ENCODE data around the gene TRPC4AP. TPM values are rescaled to one million over a fixed set of nuclear protein-coding genes. Genes with fewer than 3 reads are reported as not detected.

Gene TRPC4AP
- total RNA-seq, 2 donors from 2014 or later, result 52.8 to 63.2 TPM

DNA sequence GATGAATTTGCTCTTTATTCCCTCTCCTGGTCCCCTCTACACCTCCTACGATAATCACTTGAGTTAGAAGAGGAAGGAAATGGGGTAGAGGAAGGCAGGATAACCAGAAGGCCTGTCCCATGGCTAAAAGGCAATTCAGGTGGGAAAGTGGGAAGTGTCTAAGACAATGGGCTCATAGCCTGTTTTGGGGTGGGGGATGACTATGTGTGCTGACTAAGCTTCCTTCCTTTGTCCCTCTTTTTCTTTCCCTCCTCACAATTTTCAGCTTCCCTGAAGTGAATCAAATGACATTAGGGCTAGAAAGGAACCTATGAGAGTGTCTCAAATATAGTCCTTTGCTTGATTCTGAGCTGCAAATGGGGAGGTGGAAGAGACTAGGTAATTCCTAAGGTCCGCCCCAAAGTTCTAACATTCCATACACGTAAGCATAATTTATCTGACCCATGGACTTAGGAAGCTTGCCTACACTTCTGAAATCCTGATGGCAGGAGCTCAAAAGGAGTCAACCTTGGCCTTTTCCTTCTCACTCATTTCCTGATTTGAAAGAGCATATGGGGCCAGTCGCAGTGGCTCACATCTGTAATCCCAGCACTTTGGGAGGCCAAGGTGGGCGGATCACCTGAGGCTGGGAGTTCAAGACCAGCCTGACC lies 30.3 kb upstream of the TRPC4AP start:
- TF ChIP-seq, protein P1, sequence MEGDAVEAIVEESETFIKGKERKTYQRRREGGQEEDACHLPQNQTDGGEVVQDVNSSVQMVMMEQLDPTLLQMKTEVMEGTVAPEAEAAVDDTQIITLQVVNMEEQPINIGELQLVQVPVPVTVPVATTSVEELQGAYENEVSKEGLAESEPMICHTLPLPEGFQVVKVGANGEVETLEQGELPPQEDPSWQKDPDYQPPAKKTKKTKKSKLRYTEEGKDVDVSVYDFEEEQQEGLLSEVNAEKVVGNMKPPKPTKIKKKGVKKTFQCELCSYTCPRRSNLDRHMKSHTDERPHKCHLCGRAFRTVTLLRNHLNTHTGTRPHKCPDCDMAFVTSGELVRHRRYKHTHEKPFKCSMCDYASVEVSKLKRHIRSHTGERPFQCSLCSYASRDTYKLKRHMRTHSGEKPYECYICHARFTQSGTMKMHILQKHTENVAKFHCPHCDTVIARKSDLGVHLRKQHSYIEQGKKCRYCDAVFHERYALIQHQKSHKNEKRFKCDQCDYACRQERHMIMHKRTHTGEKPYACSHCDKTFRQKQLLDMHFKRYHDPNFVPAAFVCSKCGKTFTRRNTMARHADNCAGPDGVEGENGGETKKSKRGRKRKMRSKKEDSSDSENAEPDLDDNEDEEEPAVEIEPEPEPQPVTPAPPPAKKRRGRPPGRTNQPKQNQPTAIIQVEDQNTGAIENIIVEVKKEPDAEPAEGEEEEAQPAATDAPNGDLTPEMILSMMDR (IDR thresholded peaks at IDR 0.05), result no peak
- H3K27ac ChIP-seq, result no peak overlapping the region
- no peak overlapping the region for H3K4me3 ChIP-seq
- DNase-seq, result no peak
- H3K9ac ChIP-seq (ENCODE audit: low read depth in 2 of 2, low read length in 2 of 2), result no peak overlapping the region
- intact Hi-C loops (cut with DNase I), result no loop called here
- H3K27me3 ChIP-seq, result no peaks in the 10 kb centered on the region
- H3K4me1 ChIP-seq, result no peaks in the 10 kb centered on the region
- H3K36me3 ChIP-seq, result peaks cover 4% of the 10 kb centered on the region
- H3K9me3 ChIP-seq, result no peaks in the 10 kb centered on the region

DNA sequence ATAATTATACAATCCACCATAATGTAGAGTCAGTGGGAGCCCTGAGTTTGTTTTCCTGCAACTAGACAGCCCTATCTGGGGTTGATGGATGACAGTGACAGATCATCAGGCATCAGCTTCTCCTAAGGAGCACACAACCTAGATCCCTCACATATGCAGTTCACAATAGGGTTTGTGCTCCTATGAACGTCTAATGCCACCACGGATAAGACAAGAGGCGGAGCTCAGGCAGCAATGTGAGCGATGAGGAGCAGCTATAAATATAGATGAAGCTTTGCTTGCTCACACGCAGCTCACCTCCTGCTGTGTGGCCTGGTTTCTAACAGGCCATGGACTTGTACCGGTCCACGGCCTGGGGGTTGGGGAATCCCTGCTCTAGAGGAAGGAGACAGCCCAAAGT lies 28.6 kb upstream of the TRPC4AP start:
- H3K27me3 ChIP-seq, result no peaks in the 10 kb centered on the region
- no peak overlapping the region for H3K9ac ChIP-seq (ENCODE audit: low read depth in 2 of 2, low read length in 2 of 2)
- TF ChIP-seq, protein P1 (IDR thresholded peaks at IDR 0.05), result no peak
- DNase-seq, result no peak
- no peak overlapping the region for H3K4me3 ChIP-seq
- intact Hi-C loops (cut with DNase I), result no loop called here
- no peaks in the 10 kb centered on the region for H3K4me1 ChIP-seq
- peaks cover 4% of the 10 kb centered on the region for H3K36me3 ChIP-seq
- H3K27ac ChIP-seq, result no peak overlapping the region
- H3K9me3 ChIP-seq, result no peaks in the 10 kb centered on the region

DNA sequence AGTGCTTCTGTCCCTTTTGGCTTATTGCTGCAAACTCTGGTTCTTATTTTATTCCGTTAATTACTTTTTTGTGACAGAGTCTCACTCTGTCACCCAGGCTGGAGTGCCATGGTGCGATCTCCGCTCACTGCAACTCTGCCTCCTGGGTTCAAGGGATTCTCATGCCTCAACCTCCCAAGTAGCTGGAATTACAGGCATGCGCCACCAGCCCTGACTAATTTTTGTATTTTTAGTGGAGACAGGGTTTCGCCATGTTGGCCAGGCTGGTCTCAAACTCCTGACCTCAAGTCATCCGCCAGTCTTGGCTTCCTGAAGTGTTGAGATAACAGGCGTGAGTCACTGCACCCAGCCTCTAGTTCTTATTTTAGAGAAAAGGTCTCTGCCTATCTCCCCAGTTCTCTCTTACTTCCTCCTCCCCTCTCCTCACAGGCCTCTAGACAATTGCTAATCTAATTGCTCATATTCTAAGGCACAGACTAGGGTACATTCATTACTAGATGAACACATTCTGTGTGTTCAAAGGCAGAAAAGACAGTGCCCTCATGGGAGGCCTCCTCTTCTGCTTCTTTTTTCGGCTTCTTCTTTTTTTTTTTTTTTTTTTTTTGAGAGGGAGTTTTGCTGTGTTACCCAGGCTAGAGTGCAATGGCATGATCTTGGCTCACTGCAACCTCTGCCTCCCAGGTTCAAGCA lies 27.6 kb upstream of the TRPC4AP start:
- no peak for DNase-seq

DNA sequence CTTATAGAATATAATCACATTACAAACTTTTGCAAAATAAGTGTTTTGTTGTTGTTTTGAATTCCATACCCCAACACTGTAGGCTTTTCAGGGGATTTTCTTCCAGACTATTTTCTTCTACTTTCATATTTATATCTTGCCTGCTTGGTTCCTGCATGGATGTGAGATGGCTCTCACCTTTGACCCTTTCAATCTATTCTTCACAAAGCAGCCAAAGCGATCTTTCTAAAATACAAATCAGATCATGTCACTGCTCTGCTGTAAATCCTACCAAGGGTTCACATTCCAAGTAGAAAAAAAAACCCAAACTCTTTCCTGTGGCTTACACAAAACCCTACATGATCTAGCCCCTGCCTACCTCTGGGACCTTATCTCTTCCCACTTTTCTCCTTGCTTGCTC lies 25.0 kb upstream of the TRPC4AP start:
- no peaks in the 10 kb centered on the region for H3K4me1 ChIP-seq
- no peak overlapping the region for H3K27ac ChIP-seq
- DNase-seq, result no peak
- H3K36me3 ChIP-seq, result peaks cover 4% of the 10 kb centered on the region
- H3K9ac ChIP-seq (ENCODE audit: low read depth in 2 of 2, low read length in 2 of 2), result no peak overlapping the region
- TF ChIP-seq, protein P1 (IDR thresholded peaks at IDR 0.05), result no peak
- H3K27me3 ChIP-seq, result no peaks in the 10 kb centered on the region
- H3K9me3 ChIP-seq, result no peaks in the 10 kb centered on the region
- no peak overlapping the region for H3K4me3 ChIP-seq
- intact Hi-C loops (cut with DNase I), result no loop called here

More for the DNA sequence above, 27.6 kb upstream of the TRPC4AP start:
- no peak overlapping the region for H3K27ac ChIP-seq
- intact Hi-C loops (cut with DNase I), result no loop called here
- H3K9ac ChIP-seq (ENCODE audit: low read depth in 2 of 2, low read length in 2 of 2), result no peak overlapping the region
- peaks cover 4% of the 10 kb centered on the region for H3K36me3 ChIP-seq
- H3K4me3 ChIP-seq, result no peak overlapping the region
- H3K4me1 ChIP-seq, result no peaks in the 10 kb centered on the region
- H3K9me3 ChIP-seq, result no peaks in the 10 kb centered on the region
- no peaks in the 10 kb centered on the region for H3K27me3 ChIP-seq
- TF ChIP-seq, protein P1 (IDR thresholded peaks at IDR 0.05), result no peak

DNA sequence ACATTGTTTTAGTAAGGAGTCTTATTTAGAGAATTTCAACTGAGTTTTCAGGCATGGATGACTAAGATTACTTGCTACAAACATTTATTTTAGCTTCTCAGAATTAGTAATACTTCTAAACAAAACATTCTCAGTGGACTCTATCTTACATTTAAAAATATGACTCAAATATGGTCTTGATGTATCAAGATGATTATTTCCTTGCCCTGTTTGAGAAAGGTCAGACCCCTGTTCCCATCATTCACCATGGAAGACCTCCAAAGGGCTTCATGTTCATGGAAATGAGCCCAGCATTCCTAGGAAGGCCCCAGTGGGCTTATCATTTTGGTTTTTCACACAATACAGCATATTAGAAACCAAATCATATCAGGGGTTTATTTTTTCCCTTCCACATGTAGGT lies 24.6 kb upstream of the TRPC4AP start:
- Histone ChIP-seq H3K36me3 (peaks cover 4% of the 10 kb centered on the region), H3K4me1 (no peaks in the 10 kb centered on the region), H3K9me3 (no peaks in the 10 kb centered on the region), H3K4me3 (no peak overlapping the region), H3K27me3 (no peaks in the 10 kb centered on the region), H3K9ac (ENCODE audit: low read depth in 2 of 2, low read length in 2 of 2) (no peak overlapping the region), H3K27ac (no peak overlapping the region)
- TF ChIP-seq, protein P1 (IDR thresholded peaks at IDR 0.05), result no peak
- intact Hi-C loops (cut with DNase I), result no loop called here
- DNase-seq, result no peak

Data from colonic mucosa (tissue), 4 donors.